Heart right ventricle (tissue), 16 donors: ENCODE results near the gene TIMP2. TPM values are rescaled to one million over a fixed set of nuclear protein-coding genes. Genes with fewer than 3 reads are reported as not detected.

Experiments
- ATAC-seq, 8 donors: fragments of 200-7000 bp; cut with Tn5 transposase; one replicate each; pipeline ENCODE4 v1.9.1; 2020; ENCODE audit warnings: mild to moderate bottlenecking in 8 of 8, moderate library complexity in 8 of 8, moderate number of reproducible peaks in 1 of 8
- DNase-seq, 2 donors: peaks; one replicate each; pipeline ENCODE4 v3.0.0-alpha.2; 2020
- H3K27ac ChIP-seq, 10 donors: fragments of 200-600 bp; sonication (generic) in 2 of 10; one replicate each; pipeline versions ENCODE4 v1.5.0 to v1.8.0; 2020 to 2022; ENCODE audit warnings: mild to moderate bottlenecking in 3 of 10
- H3K27me3 ChIP-seq, 7 donors: fragments of 200-600 bp; one replicate each; pipeline ENCODE4 v1.8.0; 2021 to 2022; ENCODE audit warnings: mild to moderate bottlenecking in 2 of 7
- H3K36me3 ChIP-seq, 9 donors: fragments of 200-600 bp; sonication (generic) in 1 of 9; one replicate each; pipeline versions ENCODE4 v1.5.0 to v1.8.0; 2020 to 2022; ENCODE audit warnings: mild to moderate bottlenecking in 2 of 9
- H3K4me1 ChIP-seq, 9 donors: fragments of 200-600 bp; sonication (generic) in 1 of 9; one replicate each; pipeline versions ENCODE4 v1.5.0 to v1.8.0; 2020 to 2022; ENCODE audit warnings: mild to moderate bottlenecking in 4 of 9
- H3K4me3 ChIP-seq, 10 donors: fragments of 200-600 bp; sonication (generic) in 2 of 10; one replicate each; pipeline versions ENCODE4 v1.5.0 to v1.8.0; 2020 to 2022; ENCODE audit warnings: mild to moderate bottlenecking in 7 of 10, moderate library complexity in 2 of 10
- H3K9me3 ChIP-seq, 11 donors: fragments of 200-600 bp in 10 of 11; sonication (generic) in 2 of 11; one replicate each; pipeline versions ENCODE4 v1.5.0 to v1.8.0; 2013 to 2022; ENCODE audit warnings: mild to moderate bottlenecking in 2 of 11, control low read depth in 1 of 11, moderate library complexity in 1 of 11
- CTCF ChIP-seq, 9 donors: fragments of 200-600 bp; sonication (generic) in 2 of 9; IDR thresholded peaks; one replicate each; pipeline versions ENCODE4 v1.5.0 to v1.8.0; 2021 to 2022; ENCODE audit warnings: antibody characterized with exemption in 9 of 9, mild to moderate bottlenecking in 5 of 9, moderate library complexity in 1 of 9
- WGBS, 2 donors: extraction: QIAGEN DNeasy Blood & Tissue Kit; methylation state at CpG; one replicate each; pipeline ENCODE4 v1.1.7; 2013; ENCODE audit warnings: inconsistent platforms in 1 of 2; 5-methylcytosine and 5-hydroxymethylcytosine counted together
- intact Hi-C, 10 donors: fragments of 100-400 bp; cut with DNase I; formaldehyde crosslinking; loops; one replicate each; pipeline versions ENCODE4 v1.11.1 to v1.14.2; 2022
- polyA plus RNA-seq, 2 donors: library from polyadenylated mRNA; stranded (reverse); fragments of 200-250 nt; gene quantifications; one replicate each; pipeline ENCODE4 v1.2.3, GENCODE V29; 2013
- total RNA-seq, 10 donors: library from RNA; stranded (reverse); fragmentation: NEBNext Ultra II Directional in 3 of 10; extraction: Animal tissue kit (Norgen Biotek cat#: 25700) in 3 of 10; gene quantifications; one replicate each; pipeline versions ENCODE4 v1.2.1 to v1.2.4, GENCODE V29; 2021 to 2023
- donor health status: Arrhythmogenic right ventricular cardiomyopathy.
- donor health status: ischemic (EF 13 %, LVEDD 7.1; RV severe dilation, severe dysfunction).
- donor health status: healthy with polysubstance abuse.
- donor health status: DM: no; HTN: yes; CAD: no.
- donor health status: DM: no; HTN: no; CAD: no.
- donor health status: ischemic (EF 25% LVEDD 6.9; RV normal size, moderate dysfunction).
- donor health status: ischemic (EF 25% LVEDD 5.7; RV mildly dilated, moderate dysfunction).
- donor health status: healthy.
- donor health status: DM: yes; HTN: yes; CAD: no.
- donor health status: Ischemic cardiomyopathy.
- donor health status: ischemic (EF 35%, LVEDD 5.7; RV mildly dilated, moderate dysfunction).
- donor health status: nonischemic (EF 11% LVEDD 7.7; RV severe dilation, severe dysfunction).
- donor health status: DM: yes; HTN: yes; CAD: no.
- donor health status: PGD.
- donor health status: ischemic (EF 29% LVEDD 5.4; RV normal size, mild dysfunction).
- donor health status: nonischemic (EF 23%, LVEDD 6.1; RV moderate dilation, normal function).

Gene TIMP2
- total and polyA plus RNA-seq, 12 donors, result 32.4 to 118 (median 96.7) TPM

- peaks cover 20 to 80% (median 74%) of the 10 kb centered on the region in 9 donors for H3K4me1 ChIP-seq
- DNase-seq (no peak), ATAC-seq (no peak)
- no peaks in the 10 kb centered on the region for H3K9me3 ChIP-seq
- peak overlapping the region in 7 of 10 donors; percentile 3 to 73 (median 63) for H3K27ac ChIP-seq
- no peak for TF ChIP-seq CTCF (IDR thresholded peaks at IDR 0.05)
- 61 to 91% methylated on average over 7 of the region's 7 CpGs for WGBS, 2 donors
- peaks cover 0 to 32% (median 14%) of the 10 kb centered on the region in 9 donors for H3K36me3 ChIP-seq
- intact Hi-C loops, result no loop called here
- H3K27me3 ChIP-seq, result no peaks in the 10 kb centered on the region
- H3K4me3 ChIP-seq, result no peak overlapping the region
These were observed 49.0 kb downstream of the TIMP2 start for GRCh38 chr17:78876094-78876597.

- Histone ChIP-seq H3K27me3 (no peaks in the 10 kb centered on the region), H3K4me3 (no peak overlapping the region), H3K9me3 (no peaks in the 10 kb centered on the region), H3K27ac (peak overlapping the region in 9 of 10 donors; percentile 3 to 73 (median 57)), H3K4me1 (peaks cover 17 to 74% (median 68%) of the 10 kb centered on the region in 9 donors), H3K36me3 (peaks cover 0 to 38% (median 20%) of the 10 kb centered on the region in 9 donors)
- DNase-seq, result no peak
- TF ChIP-seq CTCF (IDR thresholded peaks at IDR 0.05), result no peak
- peak in 1 of 8 donors; percentile 1 for ATAC-seq
- intact Hi-C loops, result no loop called here
- 65 to 79% methylated on average over 9 of the region's 9 CpGs for WGBS, 2 donors
These were observed 49.7 kb downstream of the TIMP2 start for GRCh38 chr17:78875363-78876093.

- Histone ChIP-seq H3K4me1 (peaks cover 10 to 57% (median 50%) of the 10 kb centered on the region in 9 donors), H3K36me3 (peaks cover 0 to 56% (median 38%) of the 10 kb centered on the region in 9 donors), H3K27ac (peak overlapping the region in 9 of 10 donors; percentile 15 to 73 (median 65)), H3K4me3 (no peak overlapping the region), H3K9me3 (no peaks in the 10 kb centered on the region), H3K27me3 (no peaks in the 10 kb centered on the region)
- intact Hi-C loops, result no loop called here
- whole genome bisulfite sequencing, 2 donors, result 49 to 55% methylated on average over 21 of the region's 21 CpGs
- TF ChIP-seq CTCF (IDR thresholded peaks at IDR 0.05), result no peak
- peak; percentile 42 to 81 (median 60) for ATAC-seq
- peak in 1 of 2 donors; percentile 59 for DNase-seq
These were observed 51.5 kb downstream of the TIMP2 start for GRCh38 chr17:78873519-78874340.

- intact Hi-C loops, result no loop called here
- TF ChIP-seq CTCF (IDR thresholded peaks at IDR 0.05), result no peak
- no peak for DNase-seq
- H3K4me3 ChIP-seq, result no peak overlapping the region
- no peaks in the 10 kb centered on the region for H3K9me3 ChIP-seq
- WGBS, 2 donors, result 87 to 92% methylated on average over 6 of the region's 6 CpGs
- peak in 1 of 8 donors; percentile 13 for ATAC-seq
- H3K27me3 ChIP-seq, result no peaks in the 10 kb centered on the region
- peaks cover 0 to 65% (median 45%) of the 10 kb centered on the region in 9 donors for H3K36me3 ChIP-seq
- H3K27ac ChIP-seq, result peak overlapping the region in 1 of 10 donors; percentile 15
- peaks cover 10 to 52% (median 46%) of the 10 kb centered on the region in 9 donors for H3K4me1 ChIP-seq
These were observed 52.7 kb downstream of the TIMP2 start for GRCh38 chr17:78872486-78872885.
